ENCODE results near the gene LAMA4. TPM values are rescaled to one million over a fixed set of nuclear protein-coding genes. Genes with fewer than 3 reads are reported as not detected.

LAMA4 gene
- total RNA-seq, 1 donor = 0.42 TPM

- H3K27me3 ChIP-seq (ENCODE audit: insufficient read depth, low read length) = no peaks in the 10 kb centered on the region
- no peak overlapping the region for H3K4me3 ChIP-seq (ENCODE audit: low read length)
- H3K9me3 ChIP-seq (ENCODE audit: low read depth, low read length) = no peaks in the 10 kb centered on the region
- no peaks in the 10 kb centered on the region for H3K4me1 ChIP-seq (ENCODE audit: insufficient read depth, low read length)
Measured at GRCh38 chr6:112198582-112198981, 55.8 kb downstream of the LAMA4 start.

- Histone ChIP-seq H3K9me3 (ENCODE audit: low read depth, low read length) (no peaks in the 10 kb centered on the region), H3K4me3 (ENCODE audit: low read length) (no peak overlapping the region), H3K4me1 (ENCODE audit: insufficient read depth, low read length) (no peaks in the 10 kb centered on the region), H3K27me3 (ENCODE audit: insufficient read depth, low read length) (no peaks in the 10 kb centered on the region)
Measured at GRCh38 chr6:112197636-112198035, 56.7 kb downstream of the LAMA4 start.

- Histone ChIP-seq H3K4me1 (ENCODE audit: insufficient read depth, low read length) (no peaks in the 10 kb centered on the region), H3K9me3 (ENCODE audit: low read depth, low read length) (no peaks in the 10 kb centered on the region), H3K4me3 (ENCODE audit: low read length) (no peak overlapping the region), H3K27me3 (ENCODE audit: insufficient read depth, low read length) (no peaks in the 10 kb centered on the region)
Measured at GRCh38 chr6:112196306-112196705, 58.1 kb downstream of the LAMA4 start.

DNA sequence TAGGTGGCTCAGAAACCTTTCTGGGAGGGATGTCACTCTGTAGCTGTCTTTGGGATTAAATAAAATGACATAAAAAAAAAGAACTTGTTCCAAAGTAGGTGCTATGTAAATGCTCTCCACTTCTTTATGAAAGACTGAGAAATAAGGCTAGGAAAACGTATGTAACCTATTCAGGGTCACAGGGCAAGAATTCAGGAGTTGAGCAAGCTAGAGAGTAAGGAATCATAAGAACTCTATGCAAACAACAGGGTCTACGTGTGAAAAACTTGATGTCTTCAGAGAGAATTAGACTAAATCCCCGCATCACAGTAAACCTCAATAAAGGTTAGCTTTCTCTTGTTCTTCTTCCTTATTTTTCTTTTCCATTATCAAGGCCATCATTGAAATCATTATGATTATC lies 59.2 kb downstream of the LAMA4 start:
- no peak overlapping the region for H3K4me3 ChIP-seq (ENCODE audit: low read length)
- H3K9me3 ChIP-seq (ENCODE audit: low read depth, low read length) = no peaks in the 10 kb centered on the region
- H3K4me1 ChIP-seq (ENCODE audit: insufficient read depth, low read length) = no peaks in the 10 kb centered on the region
- H3K27me3 ChIP-seq (ENCODE audit: insufficient read depth, low read length) = no peaks in the 10 kb centered on the region

DNA sequence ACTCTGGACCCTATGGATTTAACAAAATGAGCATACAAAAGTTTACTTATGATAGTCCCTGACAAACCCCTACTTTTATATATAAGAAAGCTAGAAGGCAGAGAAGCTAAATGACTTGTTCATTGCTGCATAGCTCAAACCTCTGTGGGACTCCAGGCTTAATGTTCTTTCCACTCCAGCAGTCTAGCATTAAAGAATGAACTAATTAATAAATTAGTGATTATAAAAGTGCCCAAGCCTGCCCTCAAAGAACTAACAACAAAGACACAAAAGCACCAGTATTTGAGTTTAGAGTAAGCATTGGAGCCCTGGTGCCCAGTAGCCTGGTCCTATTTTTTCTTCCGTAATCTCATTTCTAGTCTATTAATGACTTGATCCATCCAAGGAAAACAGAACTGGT lies 59.9 kb downstream of the LAMA4 start:
- Histone ChIP-seq H3K4me3 (ENCODE audit: low read length) (no peak overlapping the region), H3K4me1 (ENCODE audit: insufficient read depth, low read length) (no peaks in the 10 kb centered on the region), H3K27me3 (ENCODE audit: insufficient read depth, low read length) (no peaks in the 10 kb centered on the region), H3K9me3 (ENCODE audit: low read depth, low read length) (no peaks in the 10 kb centered on the region)

DNA sequence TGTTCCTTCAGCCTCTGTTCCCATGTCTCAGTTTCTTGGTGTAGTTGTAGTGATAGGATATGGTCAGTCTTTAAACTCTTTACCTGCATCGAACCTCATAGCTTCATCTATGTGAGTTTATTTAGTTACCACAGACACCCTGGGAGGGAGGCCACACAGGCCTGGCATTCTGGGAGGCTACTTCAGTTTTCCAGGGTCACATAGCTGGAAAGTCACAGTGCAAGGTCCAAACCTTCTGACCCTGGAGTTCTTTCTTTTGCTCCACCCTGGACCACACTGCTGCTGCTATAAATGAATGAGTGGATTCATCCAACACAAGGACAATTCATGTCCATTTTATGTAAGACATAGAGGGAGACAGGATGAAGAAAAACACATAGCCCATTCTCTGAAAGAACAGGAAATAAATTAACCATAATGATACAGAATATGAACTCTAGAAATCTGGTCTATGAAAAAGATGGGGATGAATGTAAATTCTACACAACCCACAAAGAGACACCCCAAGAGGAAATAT lies 60.8 kb downstream of the LAMA4 start:
- Histone ChIP-seq H3K4me3 (ENCODE audit: low read length) (no peak overlapping the region), H3K9me3 (ENCODE audit: low read depth, low read length) (no peaks in the 10 kb centered on the region), H3K27me3 (ENCODE audit: insufficient read depth, low read length) (no peaks in the 10 kb centered on the region), H3K4me1 (ENCODE audit: insufficient read depth, low read length) (no peaks in the 10 kb centered on the region)

- no peaks in the 10 kb centered on the region for H3K4me1 ChIP-seq (ENCODE audit: insufficient read depth, low read length)
- no peaks in the 10 kb centered on the region for H3K9me3 ChIP-seq (ENCODE audit: low read depth, low read length)
- no peak overlapping the region for H3K4me3 ChIP-seq (ENCODE audit: low read length)
- H3K27me3 ChIP-seq (ENCODE audit: insufficient read depth, low read length) = no peaks in the 10 kb centered on the region
Measured at GRCh38 chr6:112193117-112193516, 61.2 kb downstream of the LAMA4 start.

DNA sequence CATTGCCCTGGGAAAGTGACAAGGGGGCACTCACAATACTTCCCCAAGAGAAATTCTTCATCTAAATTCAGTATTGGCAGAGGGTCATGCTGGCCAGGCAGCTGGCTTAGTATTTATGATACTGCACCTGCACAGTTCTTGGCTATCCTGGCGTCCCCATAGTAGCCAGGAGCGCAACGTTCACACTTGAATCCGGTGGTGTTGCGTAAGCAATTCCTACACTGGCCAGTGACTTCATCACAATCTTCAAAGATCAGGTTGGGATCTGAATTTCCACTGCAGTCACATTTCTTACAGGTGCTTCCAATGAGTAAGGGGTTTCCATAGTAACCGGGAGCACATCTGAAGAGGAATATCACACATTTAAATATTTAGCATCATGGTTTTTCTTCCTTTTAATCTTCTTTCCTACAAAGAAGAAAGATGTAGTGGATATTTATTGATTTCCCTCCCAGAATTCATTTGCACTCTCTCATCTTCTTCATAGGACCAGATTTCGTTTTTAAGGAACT lies 62.8 kb downstream of the LAMA4 start:
- no peak overlapping the region for H3K4me3 ChIP-seq (ENCODE audit: low read length)
- H3K4me1 ChIP-seq (ENCODE audit: insufficient read depth, low read length) = no peaks in the 10 kb centered on the region
- H3K9me3 ChIP-seq (ENCODE audit: low read depth, low read length) = no peaks in the 10 kb centered on the region
- no peaks in the 10 kb centered on the region for H3K27me3 ChIP-seq (ENCODE audit: insufficient read depth, low read length)

GRCh38 chr6:112190164-112190563 lies 64.2 kb downstream of the LAMA4 start:
- H3K4me1 ChIP-seq (ENCODE audit: insufficient read depth, low read length) = no peaks in the 10 kb centered on the region
- no peak overlapping the region for H3K4me3 ChIP-seq (ENCODE audit: low read length)
- no peaks in the 10 kb centered on the region for H3K9me3 ChIP-seq (ENCODE audit: low read depth, low read length)

GRCh38 chr6:112189494-112189893 lies 64.9 kb downstream of the LAMA4 start:
- H3K4me3 ChIP-seq (ENCODE audit: low read length) = no peak overlapping the region
- no peaks in the 10 kb centered on the region for H3K9me3 ChIP-seq (ENCODE audit: low read depth, low read length)
- no peaks in the 10 kb centered on the region for H3K27me3 ChIP-seq (ENCODE audit: insufficient read depth, low read length)
- H3K4me1 ChIP-seq (ENCODE audit: insufficient read depth, low read length) = no peaks in the 10 kb centered on the region

More at GRCh38 chr6:112190164-112190563, 64.2 kb downstream of the LAMA4 start:
- H3K27me3 ChIP-seq (ENCODE audit: insufficient read depth, low read length) = no peaks in the 10 kb centered on the region

GRCh38 chr6:112188906-112189305 lies 65.5 kb downstream of the LAMA4 start:
- H3K4me3 ChIP-seq (ENCODE audit: low read length) = no peak overlapping the region
- H3K4me1 ChIP-seq (ENCODE audit: insufficient read depth, low read length) = no peaks in the 10 kb centered on the region
- H3K27me3 ChIP-seq (ENCODE audit: insufficient read depth, low read length) = no peaks in the 10 kb centered on the region
- H3K9me3 ChIP-seq (ENCODE audit: low read depth, low read length) = no peaks in the 10 kb centered on the region

GRCh38 chr6:112187736-112188135 lies 66.6 kb downstream of the LAMA4 start:
- Histone ChIP-seq H3K4me3 (ENCODE audit: low read length) (no peak overlapping the region), H3K4me1 (ENCODE audit: insufficient read depth, low read length) (no peaks in the 10 kb centered on the region), H3K27me3 (ENCODE audit: insufficient read depth, low read length) (no peaks in the 10 kb centered on the region), H3K9me3 (ENCODE audit: low read depth, low read length) (no peaks in the 10 kb centered on the region)

DNA sequence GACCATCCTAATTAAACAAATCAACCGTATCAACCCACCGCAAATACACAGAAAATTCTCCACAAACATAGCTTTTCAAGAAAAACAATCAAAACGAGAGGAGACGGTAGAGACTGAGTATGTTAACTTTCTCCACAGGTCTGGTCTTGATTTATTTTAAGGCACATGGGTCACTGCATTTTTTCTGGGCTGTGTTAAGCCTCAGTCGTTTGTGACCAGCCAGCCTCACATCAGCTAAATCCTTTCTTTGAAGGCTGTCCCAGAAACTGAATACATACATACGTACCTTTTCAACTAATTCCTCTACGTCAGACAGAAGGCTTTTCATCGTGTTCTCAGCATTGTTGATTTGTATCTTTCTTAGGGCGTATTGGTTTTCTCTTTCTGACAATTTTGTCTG lies 69.4 kb downstream of the LAMA4 start:
- Histone ChIP-seq H3K4me3 (ENCODE audit: low read length) (no peak overlapping the region), H3K9me3 (ENCODE audit: low read depth, low read length) (no peaks in the 10 kb centered on the region), H3K4me1 (ENCODE audit: insufficient read depth, low read length) (no peaks in the 10 kb centered on the region), H3K27me3 (ENCODE audit: insufficient read depth, low read length) (no peaks in the 10 kb centered on the region)

DNA sequence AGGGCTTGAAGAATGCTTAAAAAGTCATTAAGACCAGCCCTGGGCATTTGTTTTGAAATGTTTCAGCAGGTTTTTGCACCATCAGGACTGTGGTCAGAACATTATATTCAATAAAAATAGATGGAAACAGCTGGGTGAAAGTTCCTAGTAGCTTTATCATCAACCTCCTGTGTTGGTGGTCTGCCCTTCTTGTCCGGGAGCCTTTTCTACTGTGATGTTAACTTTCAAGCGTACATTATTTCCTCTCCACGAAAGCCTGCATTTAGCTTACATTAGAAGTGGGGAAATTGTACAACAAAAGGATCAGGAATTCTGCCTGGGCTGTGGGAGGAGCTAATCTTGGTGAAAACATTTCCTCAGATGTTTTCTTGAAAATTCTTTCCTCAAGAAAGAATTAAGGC lies 71.1 kb downstream of the LAMA4 start:
- Histone ChIP-seq H3K4me3 (ENCODE audit: low read length) (no peak overlapping the region), H3K4me1 (ENCODE audit: insufficient read depth, low read length) (no peaks in the 10 kb centered on the region), H3K27me3 (ENCODE audit: insufficient read depth, low read length) (no peaks in the 10 kb centered on the region), H3K9me3 (ENCODE audit: low read depth, low read length) (no peaks in the 10 kb centered on the region)

DNA sequence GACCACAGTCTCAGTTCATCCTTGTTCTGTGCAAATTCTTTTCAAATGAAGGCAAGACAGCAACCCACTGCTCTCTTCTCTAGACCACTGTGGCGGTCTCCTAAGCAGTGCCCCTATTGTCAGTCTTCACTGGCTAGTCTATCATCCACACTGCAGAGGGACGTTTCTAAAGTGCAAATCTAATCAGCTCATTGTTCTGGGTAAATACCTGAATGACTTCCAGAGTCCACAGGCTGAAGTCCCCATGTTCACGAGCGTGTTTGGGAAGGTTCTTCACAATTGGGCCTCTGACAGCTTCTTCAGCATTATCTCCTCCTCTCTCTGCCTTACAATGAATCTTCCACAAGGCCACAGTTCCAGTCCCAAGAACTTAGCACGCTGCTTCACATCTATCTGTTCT lies 73.2 kb downstream of the LAMA4 start:
- H3K4me3 ChIP-seq (ENCODE audit: low read length) = no peak overlapping the region
- no peaks in the 10 kb centered on the region for H3K9me3 ChIP-seq (ENCODE audit: low read depth, low read length)
- H3K4me1 ChIP-seq (ENCODE audit: insufficient read depth, low read length) = no peaks in the 10 kb centered on the region
- no peaks in the 10 kb centered on the region for H3K27me3 ChIP-seq (ENCODE audit: insufficient read depth, low read length)

GRCh38 chr6:112180095-112180820 lies 74.1 kb downstream of the LAMA4 start:
- H3K4me3 ChIP-seq (ENCODE audit: low read length) = no peak overlapping the region
- H3K4me1 ChIP-seq (ENCODE audit: insufficient read depth, low read length) = no peaks in the 10 kb centered on the region
- no peaks in the 10 kb centered on the region for H3K9me3 ChIP-seq (ENCODE audit: low read depth, low read length)
- no peaks in the 10 kb centered on the region for H3K27me3 ChIP-seq (ENCODE audit: insufficient read depth, low read length)

Data from mononuclear cell (primary cell).